T-helper 1 cell treated with Interleukin-12 subunit alpha and Interleukin-12 subunit beta and Interleukin-4 antibody, amounts not matched to agents 30 ng/mL and 1 ng/mL, for 36 hours (primary cell): ENCODE data around the gene PDIA6. TPM values are rescaled to one million over a fixed set of nuclear protein-coding genes. Genes with fewer than 3 reads are reported as not detected.

Experiments used
- total RNA-seq: library from RNA; stranded (reverse); gene quantifications from 2 replicates; pipeline ENCODE4 v1.2.3, GENCODE V29; 2022

The PDIA6 gene
- total RNA-seq, 1 donor from 2014 or later = 175 TPM

Other genes starting within 250 kb of the PDIA6 start
- 29.6 and 30.8 TPM in 2 replicates for gene NOL10, start 122.8 kb downstream of the PDIA6 start, total RNA-seq
- not detected in 2 replicates for gene ATP6V1C2, start 91.2 kb downstream of the PDIA6 start, total RNA-seq
- gene KCNF1, start 99.1 kb upstream of the PDIA6 start, total RNA-seq = not detected in 2 replicates